Left ventricle myocardium inferior (tissue), 1 donor: ENCODE measurements around the gene TBCD. TPM values are rescaled to one million over a fixed set of nuclear protein-coding genes. Genes with fewer than 3 reads are reported as not detected.

Source experiments
- DNase-seq: peaks from one replicate; pipeline ENCODE4 v3.0.0-alpha.2; 2020
- H3K27ac ChIP-seq: fragments of 200-600 bp; replicated peaks from 2 replicates; pipeline ENCODE4 v1.8.0; 2021
- H3K27me3 ChIP-seq: fragments of 200-600 bp; 2 replicates; pipeline ENCODE4 v1.8.0; 2021; ENCODE audit warnings: low read depth
- H3K36me3 ChIP-seq: fragments of 200-600 bp; 2 replicates; pipeline ENCODE4 v1.8.0; 2021
- H3K4me1 ChIP-seq: fragments of 200-600 bp; 2 replicates; pipeline ENCODE4 v1.8.0; 2021
- H3K4me3 ChIP-seq: fragments of 200-600 bp; 2 replicates; pipeline ENCODE4 v1.8.0; 2021; ENCODE audit warnings: mild to moderate bottlenecking, moderate library complexity
- H3K9me3 ChIP-seq: fragments of 200-600 bp; replicated peaks from 2 replicates; pipeline ENCODE4 v1.8.0; 2021
- intact Hi-C: fragments of 100-400 bp; cut with micrococcal nuclease; formaldehyde crosslinking; loops from one replicate; pipeline ENCODE4 v1.11.0; 2022
- total RNA-seq: library from RNA; stranded (reverse); fragmentation: NEBNext Ultra II Directional; extraction: Animal tissue kit (Norgen Biotek cat#: 25700); gene quantifications from one replicate; pipeline ENCODE4 v1.2.1, GENCODE V29; 2021
- TF ChIP-seq, protein P1 (sequence below): fragments of 200-600 bp; IDR thresholded peaks from 2 replicates; pipeline ENCODE4 v1.8.0; 2021; ENCODE audit warnings: antibody characterized with exemption, mild to moderate bottlenecking, borderline replicate concordance
- donor health status: DM: no; HTN: yes; CAD: no; lungs with severe emphysema.

Gene TBCD
- total RNA-seq, 1 donor from 2014 or later, result 48.0 TPM

GRCh38 chr17:82794781-82795482 lies 43.1 kb downstream of the TBCD start:
- Histone ChIP-seq H3K36me3 (peaks cover 17% of the 10 kb centered on the region), H3K4me1 (peaks cover 24% of the 10 kb centered on the region), H3K9me3 (no peaks in the 10 kb centered on the region), H3K27ac (peak overlapping the region; percentile 77), H3K4me3 (no peak overlapping the region), H3K27me3 (no peaks in the 10 kb centered on the region)
- no peak for DNase-seq
- intact Hi-C loops, result no loop called here
- TF ChIP-seq, protein P1, sequence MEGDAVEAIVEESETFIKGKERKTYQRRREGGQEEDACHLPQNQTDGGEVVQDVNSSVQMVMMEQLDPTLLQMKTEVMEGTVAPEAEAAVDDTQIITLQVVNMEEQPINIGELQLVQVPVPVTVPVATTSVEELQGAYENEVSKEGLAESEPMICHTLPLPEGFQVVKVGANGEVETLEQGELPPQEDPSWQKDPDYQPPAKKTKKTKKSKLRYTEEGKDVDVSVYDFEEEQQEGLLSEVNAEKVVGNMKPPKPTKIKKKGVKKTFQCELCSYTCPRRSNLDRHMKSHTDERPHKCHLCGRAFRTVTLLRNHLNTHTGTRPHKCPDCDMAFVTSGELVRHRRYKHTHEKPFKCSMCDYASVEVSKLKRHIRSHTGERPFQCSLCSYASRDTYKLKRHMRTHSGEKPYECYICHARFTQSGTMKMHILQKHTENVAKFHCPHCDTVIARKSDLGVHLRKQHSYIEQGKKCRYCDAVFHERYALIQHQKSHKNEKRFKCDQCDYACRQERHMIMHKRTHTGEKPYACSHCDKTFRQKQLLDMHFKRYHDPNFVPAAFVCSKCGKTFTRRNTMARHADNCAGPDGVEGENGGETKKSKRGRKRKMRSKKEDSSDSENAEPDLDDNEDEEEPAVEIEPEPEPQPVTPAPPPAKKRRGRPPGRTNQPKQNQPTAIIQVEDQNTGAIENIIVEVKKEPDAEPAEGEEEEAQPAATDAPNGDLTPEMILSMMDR, result no peak

GRCh38 chr17:82795615-82796014 lies 43.8 kb downstream of the TBCD start:
- TF ChIP-seq, protein P1, result no peak
- Histone ChIP-seq H3K9me3 (no peaks in the 10 kb centered on the region), H3K4me3 (no peak overlapping the region), H3K4me1 (peaks cover 24% of the 10 kb centered on the region), H3K27me3 (no peaks in the 10 kb centered on the region), H3K36me3 (peaks cover 22% of the 10 kb centered on the region), H3K27ac (peak overlapping the region; percentile 77)
- intact Hi-C loops, result no loop called here
- DNase-seq, result no peak

GRCh38 chr17:82797061-82797460 lies 45.2 kb downstream of the TBCD start:
- Histone ChIP-seq H3K4me1 (peaks cover 24% of the 10 kb centered on the region), H3K9me3 (no peaks in the 10 kb centered on the region), H3K27me3 (no peaks in the 10 kb centered on the region), H3K36me3 (peaks cover 16% of the 10 kb centered on the region), H3K4me3 (no peak overlapping the region), H3K27ac (no peak overlapping the region)
- intact Hi-C loops, result no loop called here
- TF ChIP-seq, protein P1, result no peak
- DNase-seq, result no peak

DNA sequence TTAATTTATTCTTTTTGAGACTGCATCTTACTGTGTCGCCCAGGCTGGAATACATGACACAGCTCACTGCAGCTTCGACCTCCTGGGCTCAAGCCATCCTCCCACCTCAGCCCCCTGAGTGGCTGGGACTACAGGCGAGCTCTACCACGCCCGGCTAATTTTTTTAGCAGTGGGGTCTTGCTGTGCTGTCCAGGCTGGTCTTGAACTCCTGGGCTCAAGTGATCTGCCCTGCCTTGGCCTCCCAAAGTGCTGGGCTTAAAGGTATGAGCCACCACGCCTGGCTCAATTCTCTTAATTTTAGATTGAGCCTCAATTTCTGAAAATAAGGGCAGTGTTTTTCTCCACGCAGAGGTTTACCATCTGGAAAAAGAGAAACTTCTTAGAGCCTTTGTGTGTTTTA lies 46.9 kb downstream of the TBCD start:
- no peaks in the 10 kb centered on the region for H3K27me3 ChIP-seq
- TF ChIP-seq, protein P1, result no peak
- H3K4me3 ChIP-seq, result no peak overlapping the region
- H3K9me3 ChIP-seq, result no peaks in the 10 kb centered on the region
- H3K27ac ChIP-seq, result no peak overlapping the region
- H3K4me1 ChIP-seq, result peaks cover 23% of the 10 kb centered on the region
- DNase-seq, result no peak
- intact Hi-C loops, result no loop called here
- peaks cover 16% of the 10 kb centered on the region for H3K36me3 ChIP-seq

DNA sequence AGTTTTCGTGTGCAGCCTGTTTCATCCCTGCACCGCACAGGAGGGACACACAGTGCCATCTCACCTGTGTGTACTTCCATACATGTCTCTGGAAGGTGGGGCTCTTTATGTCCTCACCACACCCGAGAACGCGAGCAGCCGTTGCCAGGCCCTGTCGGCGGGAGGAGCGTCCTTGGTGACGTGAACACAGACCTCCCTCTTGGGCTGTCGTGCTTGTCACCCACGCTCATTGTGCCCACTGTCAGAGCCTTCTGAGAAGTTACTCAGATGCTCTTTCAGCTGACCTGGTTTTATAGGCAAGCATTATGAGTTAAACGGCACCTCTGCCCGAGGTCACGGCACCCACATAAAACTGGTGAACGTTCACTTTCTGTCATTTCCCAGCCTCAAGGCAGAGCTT lies 47.7 kb downstream of the TBCD start:
- intact Hi-C loops, result no loop called here
- DNase-seq, result no peak

More for the DNA sequence above, 47.7 kb downstream of the TBCD start:
- TF ChIP-seq, protein P1, result no peak
- H3K27ac ChIP-seq, result no peak overlapping the region
- H3K36me3 ChIP-seq, result peaks cover 16% of the 10 kb centered on the region
- H3K4me3 ChIP-seq, result no peak overlapping the region
- H3K9me3 ChIP-seq, result no peaks in the 10 kb centered on the region
- H3K27me3 ChIP-seq, result no peaks in the 10 kb centered on the region
- peaks cover 21% of the 10 kb centered on the region for H3K4me1 ChIP-seq
